ENCODE data around the gene BLOC1S1.

- TF ChIP-seq CTCF (IDR thresholded peaks at IDR 0.05) (no peak), POLR2AphosphoS5 (IDR thresholded peaks at IDR 0.05) (no peak)
These were observed 31.0 kb downstream of the BLOC1S1 start for GRCh38 chr12:55746913-55747231.

Measured in breast epithelium (tissue), 3 donors.